NT2/D1 (cell line): ENCODE data around the gene ROR1.

ENCODE experiments used
- DNase-seq: peaks from one replicate; pipeline ENCODE4 v3.0.0-alpha.2; 2011; ENCODE audit warnings: low read depth, low spot score
- H3K27me3 ChIP-seq: 2 replicates; pipeline ENCODE4 v1.6.0; 2011; ENCODE audit warnings: mild to moderate bottlenecking; ENCODE audit not compliant: insufficient read length, insufficient read depth
- H3K36me3 ChIP-seq: 2 replicates; pipeline ENCODE4 v1.6.1; 2011; ENCODE audit warnings: mild to moderate bottlenecking, low read length, mixed read lengths; ENCODE audit not compliant: insufficient read depth, insufficient read length
- H3K4me1 ChIP-seq: 2 replicates; pipeline ENCODE4 v1.5.1; 2011; ENCODE audit not compliant: insufficient read depth, insufficient read length
- H3K4me3 ChIP-seq: 2 replicates; pipeline ENCODE4 v1.5.1; 2011; ENCODE audit warnings: low read depth; ENCODE audit not compliant: insufficient read length
- H3K9ac ChIP-seq: 2 replicates; pipeline ENCODE4 v1.6.0; 2011; ENCODE audit warnings: low read depth; ENCODE audit not compliant: insufficient read length
- H3K9me3 ChIP-seq: 2 replicates; pipeline ENCODE4 v1.5.1; 2011; ENCODE audit warnings: mild to moderate bottlenecking, low read length; ENCODE audit not compliant: insufficient read depth
- SUZ12 ChIP-seq: IDR thresholded peaks from 2 replicates; pipeline ENCODE4 v1.6.1; 2011; ENCODE audit not compliant: insufficient read length, insufficient read depth; ENCODE audit errors: extremely low read depth
- YY1 ChIP-seq: IDR thresholded peaks from 2 replicates; pipeline ENCODE4 v1.6.1; 2011; ENCODE audit not compliant: insufficient read length, insufficient read depth
- ZNF274 ChIP-seq: IDR thresholded peaks from 2 replicates; pipeline ENCODE4 v1.6.1; 2011; ENCODE audit warnings: mild to moderate bottlenecking, low read depth, low read length

Gene ROR1

DNA sequence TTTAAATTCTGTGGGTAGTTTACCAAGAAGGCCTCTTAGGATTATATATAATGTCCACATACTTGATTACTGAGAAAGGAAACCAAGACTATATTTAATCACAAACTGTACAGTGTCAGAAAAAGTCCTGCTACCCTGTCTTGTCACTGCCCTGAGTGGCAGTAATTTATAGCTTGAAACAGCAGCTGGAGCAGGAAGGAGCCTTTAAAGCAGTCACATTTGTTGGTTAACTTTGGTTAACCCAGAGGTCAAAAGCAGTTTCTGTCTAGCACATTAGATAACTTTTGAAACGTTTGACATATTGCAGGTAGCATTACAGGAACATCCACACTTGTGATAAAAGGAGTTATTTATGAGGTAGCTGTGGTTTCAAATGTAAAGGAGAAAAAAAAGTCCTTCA lies 161.7 kb downstream of the ROR1 start:
- TF ChIP-seq SUZ12 (no peak), ZNF274 (no peak), YY1 (no peak)
- H3K4me1 ChIP-seq: no peaks in the 10 kb centered on the region
- no peak overlapping the region for H3K9ac ChIP-seq
- DNase-seq: no peak
- H3K27me3 ChIP-seq: no peaks in the 10 kb centered on the region
- no peaks in the 10 kb centered on the region for H3K9me3 ChIP-seq
- H3K36me3 ChIP-seq: no peaks in the 10 kb centered on the region
- H3K4me3 ChIP-seq: no peak overlapping the region

DNA sequence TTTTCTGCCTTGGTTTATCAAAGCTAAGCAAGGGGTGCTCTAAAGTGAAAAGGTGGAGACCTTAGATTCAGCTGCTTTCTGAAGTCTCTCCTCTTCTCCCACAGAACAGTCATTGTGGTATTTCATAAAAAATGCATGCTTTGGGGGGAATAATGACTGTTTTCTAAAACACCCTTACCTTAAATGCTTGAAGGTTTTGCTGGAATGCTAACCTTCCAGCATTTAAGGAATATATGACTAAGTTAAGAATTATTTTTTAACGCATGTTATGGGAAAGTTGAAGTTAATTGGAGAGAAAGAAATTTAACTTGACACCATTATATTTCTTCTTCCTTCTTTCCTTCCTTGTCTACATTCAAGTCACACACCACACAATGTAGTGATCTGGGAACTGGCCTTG lies 162.5 kb downstream of the ROR1 start:
- TF ChIP-seq YY1 (no peak), SUZ12 (no peak), ZNF274 (no peak)
- DNase-seq: no peak
- Histone ChIP-seq H3K36me3 (no peaks in the 10 kb centered on the region), H3K4me1 (no peaks in the 10 kb centered on the region), H3K9ac (no peak overlapping the region), H3K27me3 (no peaks in the 10 kb centered on the region), H3K4me3 (no peak overlapping the region), H3K9me3 (no peaks in the 10 kb centered on the region)

DNA sequence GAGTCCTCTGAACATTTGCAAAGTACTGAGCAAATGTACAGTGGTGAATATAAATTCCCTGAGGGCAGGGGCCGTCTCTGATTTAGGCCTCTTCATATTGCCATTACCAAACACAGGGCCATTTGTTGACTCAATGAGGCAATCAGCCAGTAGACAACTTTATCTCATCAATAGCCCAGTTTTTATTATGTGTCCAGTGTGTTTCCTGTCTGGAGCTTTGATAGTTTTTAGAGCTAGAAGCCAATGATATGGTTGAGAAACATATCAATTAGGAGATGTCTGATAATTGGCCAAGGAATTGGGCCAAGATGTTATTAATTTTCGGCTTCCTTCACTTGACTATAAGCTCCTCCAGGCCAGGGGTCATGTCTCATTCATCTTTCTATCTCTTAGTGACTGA lies 163.0 kb downstream of the ROR1 start:
- Histone ChIP-seq H3K4me1 (no peaks in the 10 kb centered on the region), H3K9me3 (no peaks in the 10 kb centered on the region), H3K27me3 (no peaks in the 10 kb centered on the region), H3K36me3 (no peaks in the 10 kb centered on the region), H3K9ac (no peak overlapping the region), H3K4me3 (no peak overlapping the region)
- TF ChIP-seq SUZ12: no peak
- no peak for TF ChIP-seq YY1
- no peak for TF ChIP-seq ZNF274
- no peak for DNase-seq

DNA sequence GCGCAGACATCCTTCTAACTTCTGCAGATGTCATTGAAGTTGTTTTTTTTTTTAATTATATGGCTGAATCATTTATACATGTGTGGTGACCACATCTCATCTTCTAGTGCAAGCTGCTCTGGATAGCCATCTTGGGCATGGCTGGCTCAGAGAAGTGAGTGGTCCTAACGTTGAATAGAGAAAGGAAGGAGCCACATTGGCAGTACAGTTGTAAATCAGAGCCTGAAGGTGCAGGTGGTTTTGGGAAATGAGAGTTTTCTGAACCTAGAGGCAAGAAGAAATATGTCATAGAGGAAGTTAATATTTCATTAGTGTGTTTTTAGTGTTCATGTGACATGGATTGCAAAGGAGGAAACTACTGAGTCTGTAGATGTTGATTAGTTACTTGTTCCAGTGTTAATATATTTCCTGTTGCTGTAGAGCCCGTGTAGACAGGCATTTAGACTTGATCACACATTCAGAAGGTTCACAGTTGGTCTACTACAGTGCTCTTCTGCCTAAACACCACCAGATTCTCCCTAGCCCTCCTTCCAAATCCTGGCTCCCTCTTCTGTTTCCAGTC lies 163.7 kb downstream of the ROR1 start:
- no peaks in the 10 kb centered on the region for H3K27me3 ChIP-seq
- no peak for DNase-seq
- H3K4me1 ChIP-seq: no peaks in the 10 kb centered on the region
- H3K9ac ChIP-seq: no peak overlapping the region
- H3K4me3 ChIP-seq: no peak overlapping the region
- TF ChIP-seq ZNF274 (no peak), YY1 (no peak), SUZ12 (no peak)
- H3K9me3 ChIP-seq: no peaks in the 10 kb centered on the region
- H3K36me3 ChIP-seq: no peaks in the 10 kb centered on the region

DNA sequence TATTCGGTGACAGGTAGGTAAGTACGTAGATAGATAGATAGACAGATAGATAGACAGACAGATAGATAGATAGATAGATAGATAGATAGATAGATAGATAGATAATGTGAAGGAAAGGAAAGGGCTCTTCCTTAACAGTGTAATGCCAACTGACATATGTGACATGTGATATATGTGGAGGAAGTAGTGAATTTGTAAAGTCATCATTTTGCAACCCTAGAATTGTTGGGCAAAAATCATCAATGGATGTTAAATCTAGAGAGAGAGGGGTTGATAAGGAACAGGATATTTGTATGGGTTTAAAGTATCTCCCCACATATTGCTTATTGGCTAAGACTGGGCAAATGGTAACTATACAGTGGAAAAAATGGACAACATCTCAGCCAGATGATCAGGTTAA lies 166.6 kb downstream of the ROR1 start:
- Histone ChIP-seq H3K4me1 (no peaks in the 10 kb centered on the region), H3K27me3 (no peaks in the 10 kb centered on the region), H3K4me3 (no peak overlapping the region), H3K36me3 (no peaks in the 10 kb centered on the region), H3K9me3 (no peaks in the 10 kb centered on the region), H3K9ac (no peak overlapping the region)
- no peak for DNase-seq
- no peak for TF ChIP-seq YY1
- TF ChIP-seq SUZ12: no peak
- no peak for TF ChIP-seq ZNF274

DNA sequence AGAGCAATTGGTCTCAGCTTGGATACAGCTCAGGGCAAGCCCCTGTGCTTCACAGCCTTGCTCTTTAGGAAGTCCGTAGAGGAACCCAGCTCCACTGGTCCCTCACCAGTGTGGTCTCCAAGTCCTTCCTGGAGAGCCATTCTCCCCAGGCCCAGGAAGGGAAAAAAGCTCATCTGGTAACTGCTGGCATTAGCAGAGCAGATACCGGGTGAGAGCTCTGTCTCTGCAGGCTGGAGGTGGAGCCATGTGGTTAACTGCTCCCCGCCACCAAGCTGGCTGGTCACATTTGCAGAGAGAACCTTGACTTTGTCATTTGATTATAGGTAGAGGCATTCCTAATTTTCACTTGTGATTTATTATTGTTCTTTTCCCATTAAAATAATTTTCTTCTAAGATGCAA lies 169.6 kb downstream of the ROR1 start:
- TF ChIP-seq SUZ12 (no peak), YY1 (no peak), ZNF274 (no peak)

DNA sequence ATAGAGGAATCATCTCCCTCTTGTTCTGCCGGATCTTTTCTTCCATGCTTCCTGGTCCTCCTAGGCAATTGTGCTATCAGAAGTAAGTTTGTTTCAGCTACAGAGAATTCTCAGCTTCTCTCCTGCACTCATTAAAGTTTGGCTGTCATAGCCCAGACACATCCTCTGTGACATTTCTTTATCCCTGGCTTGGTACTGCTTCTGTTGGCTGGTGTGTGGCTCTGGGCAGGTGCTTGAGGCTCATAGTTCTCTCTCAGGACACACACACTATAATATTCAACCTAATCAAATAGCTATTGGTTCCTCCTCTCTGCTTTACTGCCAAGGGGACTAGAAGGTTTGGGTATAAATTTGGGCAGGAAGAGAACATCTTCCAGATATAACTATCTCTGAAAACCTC lies 172.1 kb downstream of the ROR1 start:
- no peaks in the 10 kb centered on the region for H3K4me1 ChIP-seq
- no peaks in the 10 kb centered on the region for H3K36me3 ChIP-seq
- TF ChIP-seq YY1: no peak
- no peak for TF ChIP-seq SUZ12
- no peak for TF ChIP-seq ZNF274
- H3K27me3 ChIP-seq: no peaks in the 10 kb centered on the region
- no peaks in the 10 kb centered on the region for H3K9me3 ChIP-seq
- no peak overlapping the region for H3K9ac ChIP-seq
- no peak for DNase-seq
- no peak overlapping the region for H3K4me3 ChIP-seq

More for the DNA sequence above, 169.6 kb downstream of the ROR1 start:
- no peaks in the 10 kb centered on the region for H3K27me3 ChIP-seq
- H3K9ac ChIP-seq: no peak overlapping the region
- H3K36me3 ChIP-seq: no peaks in the 10 kb centered on the region
- no peaks in the 10 kb centered on the region for H3K4me1 ChIP-seq
- no peak for DNase-seq
- no peak overlapping the region for H3K4me3 ChIP-seq
- H3K9me3 ChIP-seq: no peaks in the 10 kb centered on the region
